ENCODE data around the gene NACC2.

- TF ChIP-seq CTCF (IDR thresholded peaks at IDR 0.05) (peak; percentile 44), POLR2AphosphoS5 (IDR thresholded peaks at IDR 0.05; ENCODE audit: low read depth, low read length) (no peak), REST (IDR thresholded peaks at IDR 0.05; ENCODE audit: insufficient read depth in 1 of 2, low read depth in 2 of 2, low read length in 1 of 2) (no peak)
These were observed 2.3 kb downstream of the NACC2 start for GRCh38 chr9:136092741-136093140.
